Fibroblast of skin of right quadriceps (primary cell): ENCODE results near the gene EVX2.

Experiments used
- DNase-seq: peaks from one replicate; pipeline ENCODE4 v3.0.0-alpha.2; 2013

The EVX2 gene

DNA sequence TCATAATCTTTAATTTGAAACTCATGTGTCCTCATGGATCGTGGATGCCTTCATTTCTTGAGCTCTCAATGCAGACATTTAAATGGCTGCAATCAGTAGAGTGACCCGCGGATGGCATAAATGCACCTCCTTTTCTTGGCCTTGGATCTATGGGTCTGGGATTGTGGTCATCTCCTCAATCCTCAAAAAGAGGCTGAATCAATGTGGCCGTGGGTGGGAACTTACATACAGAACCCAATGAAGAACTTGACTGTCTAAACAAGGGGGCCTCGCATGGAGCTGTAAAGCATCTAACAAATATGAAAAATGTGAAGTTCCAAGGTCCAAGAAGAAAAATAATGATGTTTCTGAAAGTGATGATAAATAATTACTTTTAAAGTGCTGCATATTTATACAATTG is 11.7 kb upstream of the EVX2 start:
- no peak for DNase-seq

DNA sequence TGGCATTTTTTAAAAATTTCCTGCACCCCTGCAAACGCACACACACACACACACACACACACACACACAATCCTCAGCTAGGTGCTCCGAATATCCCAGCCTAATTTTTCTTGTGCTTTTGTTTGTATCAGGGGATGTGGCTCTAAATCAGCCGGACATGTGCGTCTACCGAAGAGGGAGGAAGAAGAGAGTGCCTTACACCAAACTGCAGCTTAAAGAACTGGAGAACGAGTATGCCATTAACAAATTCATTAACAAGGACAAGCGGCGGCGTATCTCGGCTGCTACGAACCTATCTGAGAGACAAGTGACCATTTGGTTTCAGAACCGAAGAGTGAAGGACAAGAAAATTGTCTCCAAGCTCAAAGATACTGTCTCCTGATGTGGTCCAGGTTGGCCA is 10.6 kb upstream of the EVX2 start:
- DNase-seq, result no peak

DNA sequence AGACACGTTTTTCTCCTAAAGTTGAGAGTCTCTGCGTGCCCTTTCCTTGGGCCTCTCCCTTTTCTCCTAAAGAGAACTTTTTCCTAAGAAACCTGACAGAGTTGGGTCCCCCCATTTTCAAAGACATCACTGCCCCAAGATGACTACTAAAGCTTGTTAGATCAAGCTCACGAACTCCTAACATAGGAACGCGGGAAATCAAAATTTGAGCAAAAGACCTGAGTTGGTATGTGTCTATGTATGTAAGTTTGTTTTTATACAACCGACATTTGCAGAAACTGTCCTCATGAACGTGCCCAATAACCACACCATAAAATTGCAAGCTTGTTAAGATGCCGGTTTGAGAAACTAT is 10.1 kb upstream of the EVX2 start:
- DNase-seq, result no peak

DNA sequence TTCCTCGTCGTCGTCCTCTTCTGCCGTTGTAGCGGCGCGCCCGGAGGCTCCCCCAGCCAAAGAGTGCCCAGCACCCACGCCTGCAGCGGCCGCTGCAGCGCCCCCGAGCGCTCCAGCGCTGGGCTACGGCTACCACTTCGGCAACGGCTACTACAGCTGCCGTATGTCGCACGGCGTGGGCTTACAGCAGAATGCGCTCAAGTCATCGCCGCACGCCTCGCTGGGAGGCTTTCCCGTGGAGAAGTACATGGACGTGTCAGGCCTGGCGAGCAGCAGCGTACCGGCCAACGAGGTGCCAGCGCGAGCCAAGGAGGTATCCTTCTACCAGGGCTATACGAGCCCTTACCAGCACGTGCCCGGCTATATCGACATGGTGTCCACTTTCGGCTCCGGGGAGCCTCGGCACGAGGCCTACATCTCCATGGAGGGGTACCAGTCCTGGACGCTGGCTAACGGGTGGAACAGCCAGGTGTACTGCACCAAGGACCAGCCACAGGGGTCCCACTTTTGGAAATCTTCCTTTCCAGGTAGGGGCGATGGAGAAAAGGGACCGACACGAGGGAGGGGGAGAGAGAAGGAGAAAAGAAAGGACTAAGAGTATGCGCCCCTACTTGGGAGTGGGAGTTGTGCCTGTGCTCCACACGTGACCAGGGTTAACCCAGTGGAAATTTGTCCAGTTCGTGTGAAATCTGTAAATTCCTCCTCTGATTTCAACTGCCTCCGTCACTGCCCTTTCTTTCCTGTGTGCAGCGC is 9.6 kb upstream of the EVX2 start:
- DNase-seq, result no peak

DNA sequence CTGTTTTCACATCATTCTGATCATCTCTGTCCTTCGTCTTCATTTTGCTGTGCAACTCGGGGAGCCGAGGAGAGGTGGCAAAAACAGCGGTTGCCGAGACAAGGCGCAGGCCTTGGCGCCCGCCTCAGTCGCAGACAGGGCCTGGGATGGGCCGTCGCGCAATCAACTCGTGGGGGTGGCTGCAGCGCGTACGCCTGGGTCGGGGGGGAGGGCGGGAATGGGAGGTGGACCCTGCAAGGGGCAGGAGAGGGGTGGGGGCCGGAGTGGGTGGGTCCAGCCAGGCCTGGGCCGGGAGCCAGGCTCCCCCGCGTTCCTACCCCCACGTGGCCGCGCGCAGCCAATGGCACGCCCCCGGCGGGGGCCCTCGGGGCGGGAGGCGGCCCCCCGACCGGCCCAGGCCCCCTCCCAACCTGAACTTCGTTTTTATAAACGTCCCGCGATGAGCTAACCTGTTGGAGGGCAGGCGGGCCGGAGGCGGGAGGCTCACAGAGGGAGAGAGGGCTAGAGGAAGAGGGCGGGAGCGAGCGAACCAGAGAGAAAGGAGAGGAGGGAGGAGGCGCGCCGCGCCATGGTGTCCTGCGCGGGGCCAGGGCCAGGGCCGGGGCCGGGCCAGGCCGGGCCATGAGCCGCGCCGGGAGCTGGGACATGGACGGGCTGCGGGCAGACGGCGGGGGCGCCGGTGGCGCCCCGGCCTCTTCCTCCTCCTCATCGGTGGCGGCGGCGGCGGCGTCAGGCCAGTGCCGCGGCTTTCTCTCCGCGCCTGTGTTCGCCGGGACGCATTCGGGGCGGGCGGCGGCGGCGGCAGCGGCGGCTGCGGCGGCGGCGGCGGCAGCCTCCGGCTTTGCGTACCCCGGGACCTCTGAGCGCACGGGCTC is 8.7 kb upstream of the EVX2 start, which contains the start of gene HOXD13:
Gene HOXD13 (plus strand): TSS at position 452 of the 875 bp plus-strand sequence. CDS start 170 bp downstream, at position 622.
- DNase-seq, result no peak

DNA sequence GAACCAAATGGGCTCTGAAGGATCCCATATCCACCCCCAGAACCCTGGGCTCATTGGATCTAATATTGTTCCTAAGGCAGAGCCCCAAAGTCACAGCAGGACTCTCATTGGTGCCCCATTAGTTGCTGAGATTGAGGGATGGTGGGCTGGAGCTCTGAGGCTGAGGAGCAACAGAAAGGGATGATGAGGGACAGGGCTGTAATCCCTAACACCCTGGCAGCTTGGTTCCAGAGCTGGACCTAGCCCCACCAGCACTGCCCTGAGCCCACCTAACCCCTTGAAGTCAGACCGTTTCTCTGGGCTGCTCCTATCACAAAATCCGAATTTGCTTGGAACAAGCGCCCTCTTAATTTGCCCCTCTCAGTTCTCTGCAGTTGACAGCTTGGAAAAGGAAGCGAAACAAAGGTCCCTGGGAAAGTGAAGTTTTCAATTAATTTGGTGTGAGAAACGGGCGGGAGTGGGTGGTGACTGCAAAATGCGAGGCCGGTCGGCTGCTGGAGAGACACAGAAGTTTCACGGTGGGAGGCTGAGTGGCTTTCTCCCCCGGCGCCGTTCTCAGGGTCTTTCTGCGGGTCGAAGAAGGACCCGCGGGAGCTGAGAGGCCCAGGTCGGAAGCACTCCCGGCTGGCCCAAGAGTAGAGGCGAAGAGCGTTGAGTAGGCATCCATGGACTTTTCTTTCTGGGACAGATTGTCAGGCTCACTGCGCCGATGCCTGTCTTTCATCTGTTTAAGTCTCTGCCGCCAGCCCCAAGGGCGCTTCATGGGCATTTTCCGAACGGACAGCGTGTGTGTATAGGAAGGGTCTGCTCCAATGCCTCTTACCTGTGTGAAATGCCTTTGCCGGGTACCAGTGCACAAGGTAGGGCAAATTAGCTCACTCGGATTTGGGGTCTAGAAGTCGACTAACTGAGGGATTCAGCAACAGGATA is 7.8 kb upstream of the EVX2 start:
- no peak for DNase-seq

DNA sequence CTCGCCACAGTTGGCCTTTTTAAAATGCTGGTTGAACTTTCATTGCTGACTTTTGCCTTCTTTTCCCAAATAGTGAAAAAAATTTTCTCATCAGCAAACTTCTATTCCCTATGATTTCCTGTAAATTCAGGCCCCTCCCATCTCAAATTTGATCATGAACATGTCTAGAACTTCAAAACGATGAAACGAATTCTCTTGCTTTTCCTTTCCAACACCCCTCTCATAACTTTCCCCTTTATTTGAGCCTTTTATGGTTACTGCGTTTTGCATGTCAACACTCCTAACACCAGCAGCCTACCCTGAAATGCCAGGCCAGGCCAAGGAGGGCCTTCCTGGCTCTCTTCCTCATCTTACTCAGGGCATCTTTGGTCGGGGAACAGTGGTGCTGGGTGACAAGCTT is 7.1 kb upstream of the EVX2 start:
- no peak for DNase-seq

DNA sequence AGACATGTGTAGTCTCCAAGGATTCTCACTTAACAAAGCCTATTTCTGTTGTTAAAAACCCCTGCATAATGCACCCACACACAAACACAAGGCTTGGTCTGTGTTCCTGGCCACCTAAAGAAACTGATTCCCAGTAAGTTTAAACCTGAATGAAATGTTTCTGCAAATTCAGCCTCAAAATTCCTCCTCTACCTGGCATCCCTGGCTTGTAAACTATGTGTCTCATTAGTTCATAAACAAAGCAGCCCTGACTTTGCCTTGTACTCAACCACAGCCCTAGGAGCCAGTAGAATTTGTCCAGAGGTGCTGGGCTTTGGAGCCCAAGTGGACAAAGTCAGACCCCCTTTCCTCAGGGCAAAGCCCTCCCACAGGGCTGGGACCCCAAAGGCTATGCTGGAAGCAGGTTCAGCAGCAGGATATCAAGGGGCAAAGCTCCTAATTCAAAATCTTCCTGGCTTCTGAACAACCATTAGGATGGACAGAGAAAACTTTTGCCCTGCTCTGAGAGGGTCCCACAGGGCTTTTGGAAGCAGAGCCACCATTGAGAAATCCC is 6.2 kb upstream of the EVX2 start:
- no peak for DNase-seq

DNA sequence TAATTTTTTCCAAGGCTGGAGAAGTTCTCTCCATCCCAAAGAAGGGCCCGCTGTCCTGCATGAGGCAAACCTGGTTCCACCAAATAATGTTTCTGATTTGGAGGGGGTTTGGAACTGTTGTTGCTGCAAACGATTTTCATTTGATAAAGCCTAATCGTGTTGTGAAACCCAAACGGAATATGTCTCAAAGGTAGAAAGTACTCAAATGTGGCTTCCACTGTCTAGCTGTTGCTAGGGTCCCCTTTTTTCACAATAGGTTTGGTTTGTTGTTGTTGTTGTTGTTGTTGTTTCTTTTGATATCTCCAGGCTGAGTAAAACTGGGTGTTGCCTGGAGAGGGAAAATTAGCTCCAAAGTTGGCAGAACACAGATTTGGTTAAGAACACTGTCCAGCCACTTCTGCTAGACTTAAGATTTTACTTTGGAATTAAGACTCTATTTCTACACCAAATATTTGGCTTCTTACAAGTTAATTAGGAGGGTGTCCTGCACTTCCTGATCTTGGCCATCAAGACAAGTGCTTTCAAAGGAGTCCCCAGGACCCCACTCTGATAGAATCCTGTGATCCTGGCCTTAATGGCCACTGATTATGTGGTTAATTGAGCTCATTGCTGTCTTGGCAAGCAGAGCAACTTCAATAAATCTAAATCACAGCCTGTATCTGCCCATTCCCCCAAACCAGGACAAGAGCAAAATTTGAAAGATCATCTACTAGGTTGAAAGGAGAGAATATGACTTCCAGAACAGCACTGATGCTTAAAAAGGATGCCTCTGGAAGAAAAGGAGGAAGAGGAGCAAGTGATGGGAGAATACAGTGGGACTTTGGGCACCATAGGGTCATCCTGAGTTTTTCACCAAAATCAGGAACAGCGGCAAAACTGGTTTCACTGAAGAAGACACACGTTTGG is 5.4 kb upstream of the EVX2 start:
- no peak for DNase-seq

DNA sequence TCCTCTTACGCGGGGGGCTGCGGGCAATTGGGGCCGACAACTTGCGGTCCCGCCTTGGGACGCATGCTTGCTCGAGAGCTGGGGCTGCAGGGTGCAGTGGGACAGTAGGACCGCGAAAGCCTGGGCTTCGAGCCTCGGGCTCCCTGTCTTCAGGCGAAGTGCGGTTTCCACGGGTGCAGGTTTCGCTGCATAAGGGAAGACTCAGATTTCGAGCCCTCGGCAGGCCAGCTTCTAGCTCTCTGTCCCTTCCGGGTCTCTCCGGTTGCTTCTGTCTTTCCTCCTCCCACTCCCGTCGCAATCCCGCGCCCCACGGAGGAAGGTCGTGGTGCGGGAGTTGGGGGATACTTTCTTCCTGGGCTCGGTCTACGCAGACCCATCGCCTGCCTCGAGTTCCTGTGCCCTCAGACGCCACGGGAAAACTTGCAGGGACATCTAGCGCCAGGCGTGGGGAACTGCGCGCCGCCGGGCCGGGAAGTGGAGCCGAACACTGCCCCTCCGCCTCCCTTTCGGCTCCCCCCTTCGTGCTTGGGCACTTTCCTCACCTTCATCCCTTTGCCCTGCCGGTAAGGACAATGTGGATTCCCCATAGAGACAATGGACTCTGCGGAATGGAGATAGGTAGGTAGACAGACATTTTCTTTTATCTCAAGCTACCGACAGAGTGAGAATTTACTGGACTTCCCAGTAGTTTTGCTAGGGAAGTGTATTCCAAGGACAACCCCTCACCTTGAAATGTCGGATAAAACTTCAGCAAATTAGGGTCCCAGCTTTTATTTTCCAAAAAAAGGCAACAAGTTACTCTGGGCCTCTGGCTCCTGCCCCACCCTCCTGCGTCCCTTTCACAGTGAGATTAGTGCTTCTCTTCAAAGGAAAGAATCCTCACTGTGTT is 4.5 kb upstream of the EVX2 start:
- DNase-seq, result peak; percentile 44

DNA sequence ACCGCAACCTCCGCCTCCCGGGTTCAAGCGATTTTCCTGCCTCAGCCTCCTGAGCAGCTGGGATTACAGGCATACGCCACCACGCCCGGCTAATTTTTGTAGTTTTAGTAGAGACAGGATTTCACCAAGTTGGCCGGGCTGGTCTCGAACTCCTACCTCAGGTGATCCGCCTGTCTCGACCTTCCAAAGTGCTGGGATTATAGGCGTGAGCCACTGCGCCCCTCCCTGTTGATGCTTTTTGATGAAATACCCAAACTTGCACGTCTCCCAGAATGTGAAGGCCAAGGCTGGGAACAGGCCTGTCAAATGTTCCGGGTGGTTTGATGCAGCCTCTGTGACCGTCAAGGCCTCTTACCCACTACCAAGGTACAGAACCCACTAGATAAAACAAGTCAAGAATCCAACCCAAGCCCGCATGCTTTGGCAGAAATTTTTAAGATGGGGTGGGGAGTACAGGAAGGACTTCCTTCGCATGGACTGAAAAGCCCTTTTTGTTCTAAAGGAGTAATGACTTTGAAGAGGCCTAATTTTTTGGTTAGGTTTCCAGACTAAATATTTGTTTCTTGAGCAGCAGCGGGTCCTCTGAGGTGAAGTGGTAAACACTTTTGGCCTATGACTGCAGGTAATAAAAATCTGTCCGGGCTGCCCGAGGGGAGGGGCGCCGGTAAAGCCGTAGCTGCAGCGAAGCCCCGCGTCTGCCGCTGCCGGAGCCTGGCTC is 3.7 kb upstream of the EVX2 start:
- no peak for DNase-seq

DNA sequence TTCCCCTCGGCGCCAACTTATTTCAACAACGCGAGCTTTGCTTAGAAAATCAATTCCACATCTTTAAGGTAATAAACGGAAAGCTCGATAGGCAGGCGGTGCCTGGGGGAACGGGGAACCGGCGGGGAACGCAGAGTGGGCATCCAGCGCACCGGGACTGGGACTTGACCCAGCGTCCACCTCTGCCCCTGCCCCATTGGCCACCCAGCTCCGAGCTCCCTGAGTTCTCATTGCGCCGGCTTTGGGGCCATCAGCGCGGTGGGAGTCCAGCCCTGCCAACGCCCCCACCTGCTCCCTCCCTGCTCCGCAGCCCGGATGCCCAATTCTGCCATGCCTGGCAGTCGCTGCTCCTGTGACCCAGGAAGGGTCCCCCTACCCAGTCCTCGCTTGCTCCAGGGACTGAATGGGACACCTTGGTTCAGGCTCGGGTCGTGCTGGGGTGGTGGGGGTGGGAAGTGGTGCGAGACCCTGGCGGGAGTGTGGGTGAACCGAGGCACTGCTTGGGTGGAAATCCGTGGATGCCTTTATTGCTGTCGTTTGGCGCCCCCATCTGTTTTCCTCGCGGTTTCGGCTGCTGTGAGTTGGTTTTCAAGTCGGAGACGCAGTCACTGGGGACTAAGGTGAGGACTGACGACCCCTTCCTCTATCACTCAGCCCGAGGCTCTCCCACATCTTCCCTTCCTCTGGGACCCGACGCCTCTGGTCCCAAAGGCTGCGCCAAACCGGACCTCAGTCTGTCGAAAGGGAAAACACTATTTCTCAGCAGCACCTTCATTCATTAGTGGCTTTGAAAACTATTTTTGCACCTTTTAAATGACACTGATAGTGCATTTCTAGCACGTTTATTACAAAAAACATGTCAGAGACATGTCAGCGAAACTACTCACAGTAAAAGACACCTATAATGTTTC is 2.4 kb upstream of the EVX2 start:
- DNase-seq, result no peak

DNA sequence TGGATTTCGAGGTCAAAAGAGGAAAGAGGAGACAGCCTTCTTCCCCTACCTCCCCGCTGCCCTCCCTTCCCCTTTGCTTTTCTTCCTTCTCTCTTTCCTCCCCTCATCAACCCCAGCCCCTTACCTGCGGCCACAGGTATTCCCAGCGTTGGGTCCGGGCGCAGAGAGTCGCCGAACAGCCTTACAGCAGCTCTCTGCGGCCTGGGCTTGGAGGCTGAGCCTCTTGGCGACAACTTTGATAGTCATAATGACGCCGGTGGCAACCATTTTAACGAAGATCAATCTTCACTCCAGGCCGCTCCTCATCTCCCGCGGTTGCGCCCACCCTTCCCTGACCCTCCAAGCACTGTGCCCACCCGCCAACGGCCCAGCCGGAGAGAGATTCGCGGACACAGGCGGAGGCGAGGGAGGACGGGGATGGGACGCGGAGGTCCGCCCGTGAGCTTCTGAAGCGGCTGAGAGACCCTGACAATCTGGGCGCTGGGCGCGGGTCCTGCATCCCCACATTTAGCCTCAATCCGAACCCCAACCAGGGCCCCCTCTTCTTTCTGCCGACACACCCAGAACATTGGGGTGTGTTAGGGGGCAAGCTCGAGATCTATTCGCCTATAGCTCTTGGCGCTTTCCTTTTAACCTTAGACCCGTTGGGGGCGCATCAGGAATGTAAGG is 1.5 kb upstream of the EVX2 start:
- DNase-seq, result no peak

DNA sequence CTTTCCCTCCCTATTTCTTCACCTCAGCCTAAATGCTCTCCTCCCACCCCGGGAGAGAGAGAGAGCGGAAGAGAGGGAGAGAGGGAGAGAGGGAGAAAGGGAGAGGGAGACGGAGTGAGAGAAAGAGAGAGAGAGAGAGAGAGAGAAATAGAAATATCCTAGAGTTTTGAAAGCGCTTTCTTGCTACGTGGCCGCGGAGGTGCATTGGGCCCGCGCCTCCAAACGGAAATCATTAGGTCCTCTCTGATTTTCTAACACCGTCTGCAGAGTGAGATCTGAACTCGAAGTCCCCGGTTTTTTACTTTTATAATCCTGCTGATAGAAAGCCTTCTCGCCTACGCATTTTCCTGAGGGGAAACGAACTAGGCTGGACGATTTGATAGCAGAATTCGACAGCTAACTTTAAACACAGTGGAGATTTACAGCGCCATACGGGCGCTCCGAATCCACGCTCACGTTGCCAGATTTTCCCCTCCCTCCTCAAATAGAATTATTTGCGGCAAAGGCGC is 903 bp upstream of the EVX2 start:
- no peak for DNase-seq

DNA sequence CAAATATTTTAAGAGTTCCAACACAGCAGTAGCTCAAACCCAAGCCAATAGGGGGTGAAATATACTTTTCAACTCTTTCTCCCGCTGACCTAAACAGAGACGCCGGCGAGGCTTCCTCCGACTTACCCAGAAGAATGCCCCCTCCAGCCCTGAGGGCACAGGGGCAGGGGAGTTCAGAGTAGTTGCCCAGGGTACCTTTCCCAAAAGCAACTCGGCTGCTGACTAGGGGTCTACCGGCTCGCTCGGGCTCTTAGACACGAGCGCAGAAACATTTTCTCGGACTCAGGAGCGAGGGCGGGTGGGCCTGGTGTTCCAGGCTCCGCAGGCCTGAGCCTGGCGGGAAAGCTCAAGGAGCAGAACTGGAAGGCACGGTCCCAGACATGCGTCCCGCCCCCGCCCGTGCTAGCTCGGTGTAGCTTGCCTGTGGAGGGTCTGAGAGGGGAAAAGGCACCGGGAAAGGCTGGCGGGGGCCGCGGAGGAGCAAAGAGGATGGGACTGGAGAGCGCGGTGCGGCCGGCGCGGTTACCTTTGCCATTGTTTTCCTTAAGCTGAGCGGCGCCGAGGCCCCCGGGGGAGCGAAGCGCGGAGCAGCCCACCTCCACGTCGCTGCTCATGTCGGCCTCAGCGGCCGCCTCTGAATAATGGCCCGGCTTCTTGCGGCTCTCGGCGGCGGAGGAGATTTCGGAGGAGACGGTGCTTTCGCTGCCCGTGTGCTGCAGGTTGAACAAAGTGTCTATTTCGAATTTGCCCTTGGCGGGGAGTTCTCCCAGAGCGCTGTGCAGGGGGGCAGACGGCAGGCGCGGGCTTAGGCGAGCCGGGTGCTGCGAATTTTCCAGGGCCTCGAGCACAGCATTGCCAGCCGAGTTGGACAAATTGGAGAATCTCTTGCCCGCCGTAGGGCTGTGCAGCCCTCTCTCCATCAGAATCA is 674 bp downstream of the EVX2 start:
- no peak for DNase-seq

DNA sequence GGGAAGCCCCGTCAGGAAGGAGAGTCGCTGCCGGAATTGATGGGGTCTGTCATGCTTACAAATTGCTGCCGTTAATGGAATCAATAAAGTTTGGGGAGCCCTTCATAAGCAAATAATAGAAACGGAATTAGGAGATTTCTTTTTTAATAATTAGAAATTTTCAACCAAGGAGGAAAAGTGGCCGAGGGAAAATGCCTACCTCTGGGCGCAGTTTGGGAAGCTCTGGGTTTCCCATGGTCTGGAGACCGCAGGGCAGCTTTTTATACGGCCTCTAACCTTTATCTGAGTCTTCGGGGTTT is 1.3 kb downstream of the EVX2 start:
- DNase-seq, result no peak
